H9 (cell line): ENCODE measurements around the gene TIAM2. TPM values are rescaled to one million over a fixed set of nuclear protein-coding genes. Genes with fewer than 3 reads are reported as not detected.
"Not testable (repeated sequence)": the region's sequence is repeated elsewhere in the genome, so short reads cannot be mapped to it uniquely, and the experiment has no call there.

ENCODE experiments used
- DNase-seq: peaks from one replicate; pipeline ENCODE4 v3.0.0-alpha.2; 2017
- H2AFZ ChIP-seq: one replicate; pipeline ENCODE4 v1.6.1; 2013; ENCODE audit warnings: mild to moderate bottlenecking, low read length, control low read depth, moderate library complexity
- H2AK5ac ChIP-seq: 2 replicates; pipeline ENCODE4 v1.6.1; 2013; ENCODE audit warnings: low read length, control low read depth, mixed read lengths; ENCODE audit not compliant: insufficient read length
- H2BK120ac ChIP-seq: one replicate; pipeline ENCODE4 v1.6.1; 2013; ENCODE audit warnings: low read depth, mild to moderate bottlenecking, low read length, control low read depth, inconsistent platforms; ENCODE audit not compliant: poor library complexity, severe bottlenecking
- H2BK12ac ChIP-seq: 2 replicates; pipeline ENCODE4 v1.6.1; 2013; ENCODE audit warnings: low read length, control low read depth, mixed read lengths, low read depth; ENCODE audit not compliant: insufficient read length
- H2BK15ac ChIP-seq: 2 replicates; pipeline ENCODE4 v1.6.1; 2013; ENCODE audit warnings: low read depth, low read length, control low read depth
- H2BK20ac ChIP-seq: one replicate; pipeline ENCODE4 v1.6.1; 2013; ENCODE audit warnings: low read depth, mild to moderate bottlenecking, low read length, control low read depth, inconsistent platforms; ENCODE audit not compliant: poor library complexity, severe bottlenecking
- H2BK5ac ChIP-seq: 2 replicates; pipeline ENCODE4 v1.6.1; 2013; ENCODE audit warnings: low read length, control low read depth, mixed read lengths; ENCODE audit not compliant: insufficient read length
- H3K14ac ChIP-seq: 2 replicates; pipeline ENCODE4 v1.6.1; 2013; ENCODE audit warnings: low read length, control low read depth; ENCODE audit not compliant: insufficient read depth
- H3K18ac ChIP-seq: 2 replicates; pipeline ENCODE4 v1.6.1; 2013; ENCODE audit warnings: low read depth, mild to moderate bottlenecking, mixed read lengths, low read length, control low read depth; ENCODE audit not compliant: insufficient read length
- H3K23ac ChIP-seq: 2 replicates; pipeline ENCODE4 v1.6.1; 2013; ENCODE audit warnings: low read length, control low read depth, mixed read lengths, low read depth; ENCODE audit not compliant: insufficient read length
- H3K23me2 ChIP-seq: 2 replicates; pipeline ENCODE4 v1.6.1; 2013; ENCODE audit warnings: low read depth, mild to moderate bottlenecking, mixed read lengths, low read length, control low read depth; ENCODE audit not compliant: insufficient read length, poor library complexity, severe bottlenecking
- H3K27ac ChIP-seq: 2 replicates; pipeline ENCODE4 v1.5.1; 2013; ENCODE audit warnings: low read length, control low read depth, mixed read lengths, low read depth; ENCODE audit not compliant: insufficient read length
- H3K27me3 ChIP-seq: 2 replicates; pipeline ENCODE4 v1.6.1; 2013; ENCODE audit warnings: low read length, control low read depth, inconsistent platforms; ENCODE audit not compliant: insufficient read depth
- H3K4ac ChIP-seq: 2 replicates; pipeline ENCODE4 v1.6.1; 2013; ENCODE audit warnings: low read depth, mild to moderate bottlenecking, control low read depth, inconsistent platforms, low read length, moderate library complexity
- H3K4me1 ChIP-seq: 2 replicates; pipeline ENCODE4 v1.6.1; 2013; ENCODE audit warnings: low read length, control low read depth, inconsistent platforms; ENCODE audit not compliant: insufficient read depth
- H3K4me2 ChIP-seq: 2 replicates; pipeline ENCODE4 v1.6.1; 2013; ENCODE audit warnings: low read length, control low read depth, mixed read lengths; ENCODE audit not compliant: insufficient read length, insufficient read depth
- H3K56ac ChIP-seq: 2 replicates; pipeline ENCODE4 v1.6.1; 2013; ENCODE audit warnings: low read depth, mild to moderate bottlenecking, mixed read lengths, low read length, control low read depth; ENCODE audit not compliant: insufficient read length
- H3K79me1 ChIP-seq: 2 replicates; pipeline ENCODE4 v1.6.1; 2013; ENCODE audit warnings: low read depth, mild to moderate bottlenecking, moderate library complexity, low read length, control low read depth, inconsistent platforms; ENCODE audit not compliant: insufficient read depth, poor library complexity, severe bottlenecking
- H3K79me2 ChIP-seq: 2 replicates; pipeline ENCODE4 v1.6.1; 2013; ENCODE audit warnings: low read length, control low read depth, inconsistent platforms; ENCODE audit not compliant: insufficient read depth
- H3K9ac ChIP-seq: 2 replicates; pipeline ENCODE4 v1.6.1; 2013; ENCODE audit warnings: low read length, control low read depth, mixed read lengths; ENCODE audit not compliant: insufficient read length; ENCODE audit errors: extremely low read depth
- H3K9me3 ChIP-seq: one replicate; pipeline ENCODE4 v1.6.1; 2013; ENCODE audit warnings: low read depth, low read length, inconsistent platforms; ENCODE audit not compliant: control insufficient read depth
- H3T11ph ChIP-seq: one replicate; pipeline ENCODE4 v1.6.1; 2013; ENCODE audit warnings: mild to moderate bottlenecking, low read length, control low read depth, inconsistent platforms
- H4K20me1 ChIP-seq: one replicate; pipeline ENCODE4 v1.6.1; 2013; ENCODE audit not compliant: control insufficient read depth, insufficient read length, insufficient read depth
- H4K5ac ChIP-seq: 2 replicates; pipeline ENCODE4 v1.6.1; 2013; ENCODE audit warnings: low read depth, mild to moderate bottlenecking, mixed read lengths, low read length, control low read depth; ENCODE audit not compliant: insufficient read length
- H4K8ac ChIP-seq: replicated peaks from 2 replicates; pipeline ENCODE4 v1.6.1; 2013; ENCODE audit warnings: low read length, control low read depth, mixed read lengths, low read depth; ENCODE audit not compliant: insufficient read length
- H4K91ac ChIP-seq: 2 replicates; pipeline ENCODE4 v1.6.1; 2013; ENCODE audit warnings: low read depth, mild to moderate bottlenecking, moderate library complexity, mixed read lengths, low read length, control low read depth; ENCODE audit not compliant: insufficient read length
- H3K27ac Mint-ChIP-seq, 3 experiments: 2 replicates in 2 of 3; 3 replicates in 1 of 3; pipeline ENCODE4 v1.8.0; 2020 to 2021; ENCODE audit warnings: mixed read lengths in 3 of 3, mild to moderate bottlenecking in 1 of 3, moderate library complexity in 1 of 3
- H3K27me3 Mint-ChIP-seq: 2 replicates; pipeline ENCODE4 v1.8.0; 2021; ENCODE audit warnings: low read depth, mild to moderate bottlenecking, moderate library complexity, mixed read lengths
- H3K36me3 Mint-ChIP-seq, 3 experiments: 2 replicates in 2 of 3; 3 replicates in 1 of 3; pipeline ENCODE4 v1.8.0; 2020 to 2021; ENCODE audit warnings: low read depth in 3 of 3, mixed read lengths in 3 of 3; ENCODE audit not compliant: insufficient read depth in 1 of 3
- H3K4me1 Mint-ChIP-seq, 2 experiments: 2 replicates each; pipeline ENCODE4 v1.8.0; 2020; ENCODE audit warnings: mixed read lengths in 2 of 2
- H3K4me3 Mint-ChIP-seq, 2 experiments: 2 replicates in 1 of 2; 3 replicates in 1 of 2; pipeline ENCODE4 v1.8.0; 2020 to 2021; ENCODE audit warnings: mild to moderate bottlenecking in 2 of 2, mixed read lengths in 2 of 2, moderate library complexity in 1 of 2
- H3K9me3 Mint-ChIP-seq, 2 experiments: 2 replicates in 1 of 2; 3 replicates in 1 of 2; pipeline ENCODE4 v1.8.0; 2020; ENCODE audit warnings: mild to moderate bottlenecking in 2 of 2, mixed read lengths in 2 of 2, moderate library complexity in 1 of 2
- CTCF ChIP-seq: fragments of 200-600 bp; sonication (generic); conservative IDR thresholded peaks from 3 replicates; pipeline ENCODE4 v1.8.0; 2021; ENCODE audit warnings: antibody characterized with exemption, mild to moderate bottlenecking
- WGBS: extraction: QIAGEN DNeasy Blood & Tissue Kit; methylation state at CpG from one replicate; pipeline ENCODE4 v1.1.7; 2013; ENCODE audit warnings: missing lambda C conversion rate, low lambda C conversion rate, mixed read lengths; ENCODE audit not compliant: insufficient read length; ENCODE audit errors: extremely low coverage; 5-methylcytosine and 5-hydroxymethylcytosine counted together
- total RNA-seq: library from RNA; stranded (reverse); gene quantifications from 2 replicates; pipeline ENCODE4 v1.2.1, GENCODE V29; 2021

The TIAM2 gene
- total RNA-seq, 1 experiment from 2014 or later: 6.3 TPM

- no CpG with 5 or more reads among the region's 6 CpGs for WGBS
- H3K23ac ChIP-seq: no peak overlapping the region
- H4K8ac ChIP-seq: no peak overlapping the region
- Mint-ChIP-seq H3K27me3 (no peaks in the 10 kb centered on the region), H3K4me3 (no peak overlapping the region), H3K4me1 (peaks cover 6 to 7% of the 10 kb centered on the region in 2 experiments), H3K27ac (no peak overlapping the region), H3K9me3 (peaks cover 6% of the 10 kb centered on the region in 2 experiments), H3K36me3 (peaks cover 5 to 15% (median 8%) of the 10 kb centered on the region in 3 experiments; a peak in 5 of 7 replicates)
- H4K20me1 ChIP-seq: no peaks in the 10 kb centered on the region
- H3K9me3 ChIP-seq: no peaks in the 10 kb centered on the region
- no peaks in the 10 kb centered on the region for H3K27me3 ChIP-seq
- no peaks in the 10 kb centered on the region for H3K4me1 ChIP-seq
- no peaks in the 10 kb centered on the region for H3K23me2 ChIP-seq
- no peak for DNase-seq
- H4K91ac ChIP-seq: no peak overlapping the region
- H2AFZ ChIP-seq: no peak overlapping the region
- H3K18ac ChIP-seq: no peak overlapping the region
- no peak overlapping the region for H2BK12ac ChIP-seq
- no peak overlapping the region for H3K56ac ChIP-seq
- no peak overlapping the region for H3K9ac ChIP-seq
- H4K5ac ChIP-seq: no peak overlapping the region
- no peak overlapping the region for H3T11ph ChIP-seq
- no peak overlapping the region for H2AK5ac ChIP-seq
- H3K79me1 ChIP-seq: peaks cover 2% of the 10 kb centered on the region
- no peak overlapping the region for H3K4ac ChIP-seq
- H2BK120ac ChIP-seq: no peak overlapping the region
- H3K27ac ChIP-seq: no peak overlapping the region
- H3K4me2 ChIP-seq: no peak overlapping the region
- H2BK20ac ChIP-seq: no peak overlapping the region
- H3K79me2 ChIP-seq: no peaks in the 10 kb centered on the region
- H3K14ac ChIP-seq: no peak overlapping the region
- H2BK5ac ChIP-seq: no peak overlapping the region
- H2BK15ac ChIP-seq: no peak overlapping the region
- no peak for TF ChIP-seq CTCF
These were observed 105.5 kb downstream of the TIAM2 start for GRCh38 chr6:155100591-155100990.

- H2BK20ac ChIP-seq, H3K27me3 Mint-ChIP-seq, H3K27me3 ChIP-seq, H3K18ac ChIP-seq, H3K14ac ChIP-seq, H3K4me2 ChIP-seq, H2BK15ac ChIP-seq, H2AK5ac ChIP-seq, H2BK120ac ChIP-seq, H3K9ac ChIP-seq, H4K8ac ChIP-seq, H3T11ph ChIP-seq, H4K20me1 ChIP-seq, H2AFZ ChIP-seq, H3K23ac ChIP-seq, H2BK5ac ChIP-seq, H3K36me3 Mint-ChIP-seq, H3K9me3 Mint-ChIP-seq, H4K91ac ChIP-seq, H3K79me1 ChIP-seq, H3K27ac ChIP-seq, H2BK12ac ChIP-seq, H3K79me2 ChIP-seq, H3K4me3 Mint-ChIP-seq, H3K27ac Mint-ChIP-seq, H3K56ac ChIP-seq, DNase-seq, H3K23me2 ChIP-seq, H4K5ac ChIP-seq, H3K9me3 ChIP-seq, H3K4ac ChIP-seq, H3K4me1 ChIP-seq: not testable (repeated sequence)
- H3K4me1 Mint-ChIP-seq: peaks cover 13 to 14% of the 10 kb centered on the region in 2 experiments
- WGBS: no CpG with 5 or more reads among the region's 9 CpGs
These were observed 108.0 kb downstream of the TIAM2 start for GRCh38 chr6:155103083-155103645.
